GM12872 (cell line): ENCODE measurements around the gene PLCB2.

Source experiments
- TF ChIP-seq, protein P1 (sequence below): IDR thresholded peaks from 3 replicates; pipeline ENCODE4 v1.5.1; 2011; ENCODE audit warnings: low read depth, mild to moderate bottlenecking, low read length, moderate library complexity; ENCODE audit not compliant: insufficient read depth

PLCB2 gene

GRCh38 chr15:40349163-40349562, 41.4 kb upstream of the PLCB2 start:
- TF ChIP-seq, protein P1, sequence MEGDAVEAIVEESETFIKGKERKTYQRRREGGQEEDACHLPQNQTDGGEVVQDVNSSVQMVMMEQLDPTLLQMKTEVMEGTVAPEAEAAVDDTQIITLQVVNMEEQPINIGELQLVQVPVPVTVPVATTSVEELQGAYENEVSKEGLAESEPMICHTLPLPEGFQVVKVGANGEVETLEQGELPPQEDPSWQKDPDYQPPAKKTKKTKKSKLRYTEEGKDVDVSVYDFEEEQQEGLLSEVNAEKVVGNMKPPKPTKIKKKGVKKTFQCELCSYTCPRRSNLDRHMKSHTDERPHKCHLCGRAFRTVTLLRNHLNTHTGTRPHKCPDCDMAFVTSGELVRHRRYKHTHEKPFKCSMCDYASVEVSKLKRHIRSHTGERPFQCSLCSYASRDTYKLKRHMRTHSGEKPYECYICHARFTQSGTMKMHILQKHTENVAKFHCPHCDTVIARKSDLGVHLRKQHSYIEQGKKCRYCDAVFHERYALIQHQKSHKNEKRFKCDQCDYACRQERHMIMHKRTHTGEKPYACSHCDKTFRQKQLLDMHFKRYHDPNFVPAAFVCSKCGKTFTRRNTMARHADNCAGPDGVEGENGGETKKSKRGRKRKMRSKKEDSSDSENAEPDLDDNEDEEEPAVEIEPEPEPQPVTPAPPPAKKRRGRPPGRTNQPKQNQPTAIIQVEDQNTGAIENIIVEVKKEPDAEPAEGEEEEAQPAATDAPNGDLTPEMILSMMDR, result no peak

DNA sequence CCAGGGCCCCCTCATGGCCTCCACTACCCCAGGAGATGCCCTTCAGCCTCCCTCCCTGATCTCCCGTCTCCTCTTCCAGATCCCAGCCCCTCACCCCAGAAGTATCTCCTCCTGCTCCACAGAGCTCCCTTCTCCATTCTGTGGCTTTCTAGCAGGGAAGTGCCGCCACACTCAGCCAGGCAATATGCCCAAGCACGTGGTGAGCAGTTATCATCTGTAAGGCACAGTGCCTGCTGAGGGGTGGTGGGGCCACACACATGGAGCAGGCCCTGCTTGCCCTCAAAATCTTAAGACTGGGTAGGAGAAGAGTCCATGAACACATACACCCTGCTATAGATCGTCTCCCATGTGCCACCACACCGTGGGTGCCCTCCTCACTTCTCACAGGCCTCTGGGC, 40.7 kb upstream of the PLCB2 start:
- TF ChIP-seq, protein P1, result no peak

DNA sequence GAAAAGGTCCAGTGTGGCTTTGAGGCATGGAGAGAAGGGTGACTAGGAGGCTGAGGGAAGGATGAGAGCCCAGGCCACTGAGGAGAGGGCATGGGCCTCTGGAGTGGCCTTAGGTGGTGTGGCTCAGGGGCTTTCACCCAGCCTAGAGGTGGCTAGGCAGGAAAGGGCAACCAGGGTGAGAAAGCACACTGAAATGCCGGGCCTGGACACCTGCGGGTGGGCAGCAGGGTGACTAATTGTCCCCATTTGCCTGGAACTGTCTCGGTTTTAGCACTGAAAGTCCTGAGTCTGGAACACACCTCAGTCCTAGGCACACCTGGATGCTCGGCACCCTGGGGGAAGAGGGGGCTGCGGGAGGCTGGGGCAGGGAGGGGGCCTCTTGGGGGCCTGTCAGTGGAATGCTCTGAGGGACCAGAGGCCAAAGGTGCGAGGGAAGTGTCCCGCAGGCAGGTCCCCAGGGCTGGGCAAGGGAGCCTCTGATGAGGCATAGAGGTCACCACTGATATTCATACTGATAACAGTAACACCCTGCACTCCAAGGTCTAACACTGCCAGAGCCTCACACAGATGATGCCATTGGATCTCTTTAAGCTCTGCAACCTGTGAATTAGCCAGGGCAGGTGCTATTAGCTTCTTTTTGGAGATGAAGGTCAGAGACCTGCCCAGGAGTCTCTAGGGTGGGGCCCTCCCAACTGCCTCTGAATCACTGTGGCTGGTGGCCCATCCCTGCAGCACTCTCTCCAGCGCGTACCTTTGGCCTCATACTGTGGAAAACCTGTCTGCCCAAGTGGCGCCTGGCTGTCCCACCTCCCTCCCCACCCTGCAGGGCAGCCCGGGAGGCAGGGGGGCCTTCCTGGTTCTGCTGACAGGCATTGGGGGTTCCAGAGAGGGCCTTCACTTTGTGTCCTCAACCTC, 40.1 kb upstream of the PLCB2 start:
- TF ChIP-seq, protein P1, result no peak

DNA sequence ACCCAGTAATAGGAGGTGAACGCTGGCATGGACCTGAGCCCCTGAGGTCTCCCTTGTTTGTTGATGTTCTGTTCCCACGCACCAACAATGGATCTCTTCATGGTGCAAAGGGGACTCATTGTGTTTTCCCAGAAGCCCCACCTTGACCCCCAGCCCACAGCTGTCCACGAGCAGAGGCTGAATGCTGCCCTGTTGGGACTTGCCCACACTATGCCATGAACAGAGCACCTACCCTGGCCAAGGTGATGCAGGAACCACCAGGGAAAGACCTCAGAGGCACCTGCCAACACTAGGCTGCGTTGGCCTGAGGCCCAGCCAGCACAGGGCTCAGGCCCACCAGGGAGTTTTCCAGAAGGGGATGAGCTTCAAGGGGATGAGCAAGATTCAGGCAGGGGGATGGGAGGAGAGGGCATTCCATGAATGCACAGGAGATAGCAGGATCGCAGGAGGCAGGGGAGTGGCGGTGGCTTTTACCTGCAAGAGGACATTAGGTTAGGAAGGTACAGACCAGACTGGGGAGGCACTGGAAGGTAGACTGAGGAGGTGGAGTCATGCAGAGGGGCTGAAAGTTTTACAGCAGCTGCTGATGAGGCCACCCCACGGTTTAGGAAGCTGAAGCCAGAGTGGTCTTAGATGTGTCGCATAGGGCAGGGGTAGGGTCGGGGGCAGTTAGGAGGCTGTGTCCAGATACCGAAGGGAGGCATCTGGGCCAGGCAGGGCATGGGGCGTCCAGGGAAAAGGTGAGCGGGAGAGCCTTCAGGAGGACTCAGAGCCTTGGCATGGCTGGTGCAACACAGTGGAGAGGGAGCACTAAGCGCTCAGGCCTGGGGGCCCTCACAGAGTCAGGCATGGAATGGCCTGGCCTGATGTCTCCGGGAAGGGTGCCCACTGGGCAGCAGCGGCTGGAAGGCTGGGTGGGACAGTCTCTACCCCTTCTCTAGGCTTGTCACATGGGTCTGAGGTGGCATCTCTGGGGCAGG, 39.1 kb upstream of the PLCB2 start:
- TF ChIP-seq, protein P1, result no peak

- TF ChIP-seq, protein P1, result no peak
These were observed 38.3 kb upstream of the PLCB2 start for GRCh38 chr15:40345867-40346578.

DNA sequence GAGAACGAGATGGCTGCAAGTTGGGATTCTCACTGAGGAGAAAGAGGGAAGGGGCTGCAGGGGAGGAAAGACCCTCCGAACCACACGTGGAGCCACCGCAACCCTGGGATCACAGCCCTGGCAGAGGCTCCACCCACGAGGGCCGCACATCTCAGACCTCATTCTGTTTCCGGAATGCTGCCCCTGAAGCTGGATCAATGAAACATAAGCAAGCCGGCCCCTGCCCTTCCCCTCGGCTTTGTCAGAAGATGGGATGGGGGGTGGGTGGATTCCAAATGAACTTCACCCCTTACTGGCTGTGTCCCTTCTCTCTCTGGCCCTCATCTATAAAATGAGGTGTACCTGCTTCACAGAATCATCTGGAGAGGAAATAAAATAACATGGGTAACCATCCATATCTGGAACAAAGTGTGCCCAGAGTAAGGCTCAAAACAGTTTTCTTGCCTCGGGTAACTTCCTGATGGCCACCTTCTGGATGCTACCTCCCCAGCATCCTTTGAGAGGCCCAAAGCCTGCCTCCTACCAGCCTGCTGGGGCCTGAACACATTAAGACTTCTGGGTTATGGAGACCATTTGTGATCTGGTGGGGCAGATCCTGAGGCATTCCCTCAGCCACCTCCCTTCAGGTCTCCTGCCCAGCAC, 37.6 kb upstream of the PLCB2 start:
- TF ChIP-seq, protein P1, result no peak
